ENCODE measurements around the gene ZDHHC15.

ZDHHC15 gene

GRCh38 chrX:75327607-75328006 is 195.2 kb downstream of the ZDHHC15 start:
- no peak overlapping the region for H3K4me2 ChIP-seq
- peaks cover 59 to 70% (median 68%) of the 10 kb centered on the region in 11 experiments for H3K9me3 ChIP-seq (replicated peaks in 1 of 11)
- peaks cover 20 to 64% (median 30%) of the 10 kb centered on the region in 11 experiments for H3K36me3 ChIP-seq
- H3K27me3 ChIP-seq = peaks cover 3 to 65% (median 46%) of the 10 kb centered on the region in 11 experiments; a peak in 19 of 22 replicates
- no peaks in the 10 kb centered on the region for H3K4me1 ChIP-seq
- TF ChIP-seq Cebpa-rat (IDR thresholded peaks at IDR 0.05) = no peak
- H3K4me3 ChIP-seq = no peak overlapping the region
- no peak overlapping the region for H3K9ac ChIP-seq
- no peaks in the 10 kb centered on the region for H4K20me1 ChIP-seq
- no peak overlapping the region for H3K27ac ChIP-seq
